ENCODE data around the gene IP6K1.

IP6K1 gene

GRCh38 chr3:49727154-49727923 lies 59.0 kb downstream of the IP6K1 start:
- H3K4me3 ChIP-seq (ENCODE audit: insufficient read depth, low read depth, low read length, poor library complexity, severe bottlenecking) = no peak overlapping the region
- no peaks in the 10 kb centered on the region for H3K9me3 ChIP-seq (ENCODE audit: control insufficient read depth, low read length)
- H3K27me3 ChIP-seq (replicated peaks; ENCODE audit: control insufficient read depth, insufficient read depth, low read length, poor library complexity, severe bottlenecking) = no peaks in the 10 kb centered on the region
- H3K36me3 ChIP-seq (ENCODE audit: control insufficient read depth, insufficient read depth, low read length) = peaks cover 18% of the 10 kb centered on the region
- peaks cover 14% of the 10 kb centered on the region for H3K4me1 ChIP-seq (ENCODE audit: control insufficient read depth, insufficient read depth, low read length, poor library complexity, severe bottlenecking)
- no peak for DNase-seq
- H3K27ac ChIP-seq (ENCODE audit: insufficient read depth, low read length, poor library complexity, severe bottlenecking) = no peak overlapping the region

GRCh38 chr3:49725906-49726681 lies 60.2 kb downstream of the IP6K1 start:
- Histone ChIP-seq H3K36me3 (ENCODE audit: control insufficient read depth, insufficient read depth, low read length) (peaks cover 24% of the 10 kb centered on the region), H3K9me3 (ENCODE audit: control insufficient read depth, low read length) (no peaks in the 10 kb centered on the region), H3K27me3 (replicated peaks; ENCODE audit: control insufficient read depth, insufficient read depth, low read length, poor library complexity, severe bottlenecking) (no peaks in the 10 kb centered on the region), H3K27ac (ENCODE audit: insufficient read depth, low read length, poor library complexity, severe bottlenecking) (peak overlapping the region; percentile 95), H3K4me1 (ENCODE audit: control insufficient read depth, insufficient read depth, low read length, poor library complexity, severe bottlenecking) (peaks cover 14% of the 10 kb centered on the region), H3K4me3 (ENCODE audit: insufficient read depth, low read depth, low read length, poor library complexity, severe bottlenecking) (no peak overlapping the region)
- no peak for DNase-seq

GRCh38 chr3:49724586-49724985 lies 61.8 kb downstream of the IP6K1 start:
- Histone ChIP-seq H3K27ac (ENCODE audit: insufficient read depth, low read length, poor library complexity, severe bottlenecking) (peak overlapping the region; percentile 95), H3K4me1 (ENCODE audit: control insufficient read depth, insufficient read depth, low read length, poor library complexity, severe bottlenecking) (peaks cover 14% of the 10 kb centered on the region), H3K27me3 (replicated peaks; ENCODE audit: control insufficient read depth, insufficient read depth, low read length, poor library complexity, severe bottlenecking) (no peaks in the 10 kb centered on the region), H3K4me3 (ENCODE audit: insufficient read depth, low read depth, low read length, poor library complexity, severe bottlenecking) (peak overlapping the region; percentile 91), H3K36me3 (ENCODE audit: control insufficient read depth, insufficient read depth, low read length) (peaks cover 27% of the 10 kb centered on the region), H3K9me3 (ENCODE audit: control insufficient read depth, low read length) (no peaks in the 10 kb centered on the region)
- peak; percentile 27 to 42 (median 39) for DNase-seq

GRCh38 chr3:49723628-49724551 lies 62.5 kb downstream of the IP6K1 start, which contains the start of gene GMPPB:
Gene GMPPB (minus strand): TSS chr3:49723951. CDS start chr3:49723726, 225 bp downstream.
- Histone ChIP-seq H3K27me3 (replicated peaks; ENCODE audit: control insufficient read depth, insufficient read depth, low read length, poor library complexity, severe bottlenecking) (no peaks in the 10 kb centered on the region), H3K4me3 (ENCODE audit: insufficient read depth, low read depth, low read length, poor library complexity, severe bottlenecking) (peak within 1 kb of the TSS; percentile 91), H3K36me3 (ENCODE audit: control insufficient read depth, insufficient read depth, low read length) (peaks cover 27% of the 10 kb centered on the region), H3K27ac (ENCODE audit: insufficient read depth, low read length, poor library complexity, severe bottlenecking) (peak within 1 kb of the TSS; percentile 95), H3K9me3 (ENCODE audit: control insufficient read depth, low read length) (no peaks in the 10 kb centered on the region), H3K4me1 (ENCODE audit: control insufficient read depth, insufficient read depth, low read length, poor library complexity, severe bottlenecking) (peaks cover 17% of the 10 kb centered on the region)
- DNase-seq = peak; percentile 87 to 90 (median 88)

- Histone ChIP-seq H3K27me3 (replicated peaks; ENCODE audit: control insufficient read depth, insufficient read depth, low read length, poor library complexity, severe bottlenecking) (no peaks in the 10 kb centered on the region), H3K36me3 (ENCODE audit: control insufficient read depth, insufficient read depth, low read length) (peaks cover 27% of the 10 kb centered on the region), H3K4me3 (ENCODE audit: insufficient read depth, low read depth, low read length, poor library complexity, severe bottlenecking) (peak overlapping the region; percentile 91), H3K9me3 (ENCODE audit: control insufficient read depth, low read length) (no peaks in the 10 kb centered on the region), H3K27ac (ENCODE audit: insufficient read depth, low read length, poor library complexity, severe bottlenecking) (peak overlapping the region; percentile 95), H3K4me1 (ENCODE audit: control insufficient read depth, insufficient read depth, low read length, poor library complexity, severe bottlenecking) (peaks cover 22% of the 10 kb centered on the region)
- DNase-seq = peak; percentile 27 to 56 (median 43)
Observed at GRCh38 chr3:49723296-49723627, 63.1 kb downstream of the IP6K1 start.

GRCh38 chr3:49722896-49723295 lies 63.4 kb downstream of the IP6K1 start:
- H3K9me3 ChIP-seq (ENCODE audit: control insufficient read depth, low read length) = no peaks in the 10 kb centered on the region
- peaks cover 27% of the 10 kb centered on the region for H3K36me3 ChIP-seq (ENCODE audit: control insufficient read depth, insufficient read depth, low read length)
- no peaks in the 10 kb centered on the region for H3K27me3 ChIP-seq (replicated peaks; ENCODE audit: control insufficient read depth, insufficient read depth, low read length, poor library complexity, severe bottlenecking)
- peak overlapping the region; percentile 95 for H3K27ac ChIP-seq (ENCODE audit: insufficient read depth, low read length, poor library complexity, severe bottlenecking)
- peaks cover 22% of the 10 kb centered on the region for H3K4me1 ChIP-seq (ENCODE audit: control insufficient read depth, insufficient read depth, low read length, poor library complexity, severe bottlenecking)
- H3K4me3 ChIP-seq (ENCODE audit: insufficient read depth, low read depth, low read length, poor library complexity, severe bottlenecking) = peak overlapping the region; percentile 91
- no peak for DNase-seq

GRCh38 chr3:49721896-49722781 lies 64.2 kb downstream of the IP6K1 start:
- peaks cover 22% of the 10 kb centered on the region for H3K4me1 ChIP-seq (ENCODE audit: control insufficient read depth, insufficient read depth, low read length, poor library complexity, severe bottlenecking)
- H3K4me3 ChIP-seq (ENCODE audit: insufficient read depth, low read depth, low read length, poor library complexity, severe bottlenecking) = no peak overlapping the region
- peak overlapping the region; percentile 95 for H3K27ac ChIP-seq (ENCODE audit: insufficient read depth, low read length, poor library complexity, severe bottlenecking)
- H3K27me3 ChIP-seq (replicated peaks; ENCODE audit: control insufficient read depth, insufficient read depth, low read length, poor library complexity, severe bottlenecking) = no peaks in the 10 kb centered on the region
- peaks cover 19% of the 10 kb centered on the region for H3K36me3 ChIP-seq (ENCODE audit: control insufficient read depth, insufficient read depth, low read length)
- no peak for DNase-seq
- no peaks in the 10 kb centered on the region for H3K9me3 ChIP-seq (ENCODE audit: control insufficient read depth, low read length)

- DNase-seq = no peak
- H3K4me1 ChIP-seq (ENCODE audit: control insufficient read depth, insufficient read depth, low read length, poor library complexity, severe bottlenecking) = peaks cover 22% of the 10 kb centered on the region
Observed at GRCh38 chr3:49721596-49721895, 64.8 kb downstream of the IP6K1 start.

More at GRCh38 chr3:49721596-49721895, 64.8 kb downstream of the IP6K1 start:
- H3K27ac ChIP-seq (ENCODE audit: insufficient read depth, low read length, poor library complexity, severe bottlenecking) = no peak overlapping the region
- no peaks in the 10 kb centered on the region for H3K27me3 ChIP-seq (replicated peaks; ENCODE audit: control insufficient read depth, insufficient read depth, low read length, poor library complexity, severe bottlenecking)
- H3K36me3 ChIP-seq (ENCODE audit: control insufficient read depth, insufficient read depth, low read length) = peaks cover 17% of the 10 kb centered on the region
- H3K4me3 ChIP-seq (ENCODE audit: insufficient read depth, low read depth, low read length, poor library complexity, severe bottlenecking) = no peak overlapping the region
- no peaks in the 10 kb centered on the region for H3K9me3 ChIP-seq (ENCODE audit: control insufficient read depth, low read length)

Measured in effector memory CD4-positive, alpha-beta T cell (primary cell).